HepG2 (cell line): ENCODE data around the gene GRAMD4. TPM values are rescaled to one million over a fixed set of nuclear protein-coding genes. Genes with fewer than 3 reads are reported as not detected.

Source experiments
- ADNP ChIP-seq: sonication (generic); formaldehyde crosslinking; IDR thresholded peaks from 2 replicates; pipeline ENCODE4 v1.4.0; 2020; ENCODE audit warnings: missing genetic modification reagents
- AGO1 ChIP-seq: fragments of 200-400 bp; formaldehyde crosslinking; IDR thresholded peaks from 2 replicates; pipeline ENCODE4 v1.6.1; 2017; ENCODE audit warnings: mild to moderate bottlenecking, low read depth, low read length, moderate library complexity; ENCODE audit not compliant: poor library complexity, severe bottlenecking
- BATF2 ChIP-seq: sonication (generic); formaldehyde crosslinking; IDR thresholded peaks from 2 replicates; pipeline ENCODE4 v1.8.0; 2022; ENCODE audit warnings: mild to moderate bottlenecking, missing genetic modification reagents, moderate library complexity
- FOXA3 ChIP-seq: IDR thresholded peaks from 2 replicates; pipeline ENCODE4 v1.6.1; 2016; ENCODE audit warnings: missing genetic modification reagents, missing compliant biosample characterization
- HIC2 ChIP-seq: sonication (generic); formaldehyde crosslinking; IDR thresholded peaks from 2 replicates; pipeline ENCODE4 v1.9.0; 2022; ENCODE audit warnings: low read depth, missing genetic modification reagents
- MBD4 ChIP-seq: IDR thresholded peaks from 2 replicates; pipeline ENCODE4 v1.6.1; 2012; ENCODE audit warnings: low read length, inconsistent platforms, borderline replicate concordance
- NFRKB ChIP-seq: fragments of 450-650 bp; IDR thresholded peaks from 2 replicates; pipeline ENCODE4 v1.6.1; 2017
- NKX3-1 ChIP-seq: sonication (generic); formaldehyde crosslinking; IDR thresholded peaks from 2 replicates; pipeline ENCODE4 v1.5.0; 2020; ENCODE audit warnings: missing genetic modification reagents
- SMAD3 ChIP-seq: sonication (generic); formaldehyde crosslinking; IDR thresholded peaks from 2 replicates; pipeline ENCODE4 v1.4.0; 2020; ENCODE audit warnings: missing genetic modification reagents
- SMYD3 ChIP-seq: sonication (generic); formaldehyde crosslinking; IDR thresholded peaks from 2 replicates; pipeline ENCODE4 v1.8.1; 2023; ENCODE audit warnings: mild to moderate bottlenecking, missing genetic modification reagents
- THAP8 ChIP-seq: sonication (generic); formaldehyde crosslinking; IDR thresholded peaks from 2 replicates; pipeline ENCODE4 v1.5.1; 2020; ENCODE audit warnings: missing genetic modification reagents, mild to moderate bottlenecking, borderline replicate concordance
- UBTF ChIP-seq: sonication (generic); formaldehyde crosslinking; IDR thresholded peaks from 2 replicates; pipeline ENCODE4 v1.4.0; 2020; ENCODE audit warnings: mild to moderate bottlenecking, missing genetic modification reagents
- ZFP41 ChIP-seq: sonication (generic); formaldehyde crosslinking; IDR thresholded peaks from 2 replicates; pipeline ENCODE4 v1.4.0; 2020; ENCODE audit warnings: mild to moderate bottlenecking, missing genetic modification reagents, borderline replicate concordance
- ZFP62 ChIP-seq: sonication (generic); formaldehyde crosslinking; IDR thresholded peaks from 2 replicates; pipeline ENCODE4 v1.4.0; 2020; ENCODE audit warnings: missing genetic modification reagents
- ZFX ChIP-seq: sonication (generic); formaldehyde crosslinking; IDR thresholded peaks from 2 replicates; pipeline ENCODE4 v1.4.0; 2020; ENCODE audit warnings: mild to moderate bottlenecking, low read depth, missing genetic modification reagents, moderate library complexity
- ZKSCAN5 ChIP-seq: sonication (generic); formaldehyde crosslinking; IDR thresholded peaks from 2 replicates; pipeline ENCODE4 v1.5.1; 2020; ENCODE audit warnings: mild to moderate bottlenecking, missing genetic modification reagents
- ZMYM3 ChIP-seq: sonication (generic); formaldehyde crosslinking; IDR thresholded peaks from 2 replicates; pipeline ENCODE4 v1.5.1; 2020; ENCODE audit warnings: mild to moderate bottlenecking, missing genetic modification reagents
- ZNF235 ChIP-seq: sonication (generic); formaldehyde crosslinking; IDR thresholded peaks from 2 replicates; pipeline ENCODE4 v1.8.1; 2023; ENCODE audit warnings: mild to moderate bottlenecking, missing genetic modification reagents, borderline replicate concordance
- ZNF275 ChIP-seq: sonication (generic); formaldehyde crosslinking; IDR thresholded peaks from 2 replicates; pipeline ENCODE4 v1.8.0; 2022; ENCODE audit warnings: missing genetic modification reagents, mild to moderate bottlenecking, inconsistent platforms, borderline replicate concordance
- ZNF431 ChIP-seq: sonication (generic); formaldehyde crosslinking; IDR thresholded peaks from 2 replicates; pipeline ENCODE4 v1.9.0; 2022; ENCODE audit warnings: missing genetic modification reagents, low read depth, mild to moderate bottlenecking, borderline replicate concordance
- ZNF550 ChIP-seq: sonication (generic); formaldehyde crosslinking; IDR thresholded peaks from 2 replicates; pipeline ENCODE4 v1.4.0; 2020; ENCODE audit warnings: mild to moderate bottlenecking, missing genetic modification reagents, borderline replicate concordance
- ZNF572 ChIP-seq: sonication (generic); formaldehyde crosslinking; IDR thresholded peaks from 2 replicates; pipeline ENCODE4 v1.5.1; 2020; ENCODE audit warnings: mild to moderate bottlenecking, missing genetic modification reagents
- ZNF678 ChIP-seq: sonication (generic); formaldehyde crosslinking; IDR thresholded peaks from 2 replicates; pipeline ENCODE4 v1.4.0; 2020; ENCODE audit warnings: mild to moderate bottlenecking, missing genetic modification reagents
- ZNF766 ChIP-seq: sonication (generic); formaldehyde crosslinking; IDR thresholded peaks from 2 replicates; pipeline ENCODE4 v1.5.0; 2020; ENCODE audit warnings: missing genetic modification reagents, borderline replicate concordance
- polyA plus RNA-seq, 8 experiments: library from polyadenylated mRNA; depleted of rRNA in 3 of 8; stranded (reverse) in 7 of 8; unstranded in 1 of 8; fragments of >200 nt; fragmentation: Illumina TruSeq in 4 of 8; extraction: Trizol in 4 of 8; gene quantifications; 2 replicates each; pipeline versions ENCODE4 v1.2.1 to v1.2.3, GENCODE V29; 2011 to 2016; ENCODE audit warnings: low read depth in 4 of 8, missing spikeins in 1 of 8, mixed read lengths in 1 of 8; ENCODE audit not compliant: insufficient read depth in 1 of 8
- total RNA-seq, 5 experiments: library from RNA; depleted of rRNA; stranded (reverse); fragments of >200 nt; fragmentation: Illumina TruSeq; extraction: Trizol; gene quantifications; 2 replicates each; pipeline ENCODE4 v1.2.3, GENCODE V29; 2016; ENCODE audit warnings: low read depth in 1 of 5

Gene GRAMD4
- total and polyA plus RNA-seq, 2 of the 13 experiments (the other 11 are each of a cell fraction or from before 2014, with no cell fraction given): 15.2 to 15.7 TPM

- TF ChIP-seq HIC2 (CRISPR knock-in tag) (peak; percentile 92), ZMYM3 (CRISPR knock-in tag) (peak; percentile 31; the same call in 1 of the 2 replicates), ADNP (CRISPR knock-in tag) (no peak), BATF2 (CRISPR knock-in tag) (no peak), ZNF678 (CRISPR knock-in tag) (no peak), ZNF550 (CRISPR knock-in tag) (no peak), ZNF766 (CRISPR knock-in tag) (peak; percentile 63; the same call in 1 of the 2 replicates), MBD4 (no peak), AGO1 (no peak), ZNF275 (CRISPR knock-in tag) (no peak), ZNF431 (CRISPR knock-in tag) (no peak), ZNF572 (CRISPR knock-in tag) (no peak), NFRKB (no peak), ZFX (CRISPR knock-in tag) (peak; percentile 85), NKX3-1 (no peak), UBTF (CRISPR knock-in tag) (peak; percentile 88), ZKSCAN5 (CRISPR knock-in tag) (no peak), THAP8 (CRISPR knock-in tag) (no peak), ZFP41 (no peak), ZFP62 (no peak), FOXA3 (CRISPR knock-in tag) (peak; percentile 94), ZNF235 (CRISPR knock-in tag) (no peak), SMAD3 (CRISPR knock-in tag) (0 out of 2 replicates have a peak, but pooled peaks have one; percentile 55), SMYD3 (CRISPR knock-in tag) (no peak)
Measured at GRCh38 chr22:46609175-46609690, 11.0 kb upstream of the GRAMD4 start (continued).
